ENCODE results near the gene CNIH4.
"Not testable (repeated sequence)": the region's sequence is repeated elsewhere in the genome, so short reads cannot be mapped to it uniquely, and the experiment has no call there.

Gene CNIH4

DNA sequence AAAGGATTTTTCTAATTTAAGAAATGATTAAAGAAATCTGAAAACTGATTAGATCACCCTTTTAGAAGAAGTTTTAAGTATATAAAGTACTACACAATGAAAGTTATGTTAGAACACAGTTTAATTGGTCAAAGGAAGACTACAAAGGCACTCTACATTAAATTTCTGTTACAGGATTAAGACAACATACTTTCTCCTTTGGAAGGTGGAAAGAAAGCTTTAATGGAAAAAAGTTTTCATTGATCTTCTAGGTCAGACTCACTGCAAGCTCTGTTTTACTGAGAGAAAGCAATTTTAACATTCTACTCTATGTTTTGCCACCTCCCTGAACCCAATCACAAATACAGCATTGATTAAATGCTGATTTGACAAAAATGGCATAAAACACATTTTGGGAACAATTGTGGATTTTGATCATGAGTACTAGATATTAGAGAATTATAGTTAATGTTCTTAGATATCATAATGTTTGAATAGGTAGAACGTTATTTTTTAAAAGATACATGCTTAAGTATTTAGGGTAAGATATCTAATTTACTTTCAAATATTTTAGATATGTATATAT lies 45.9 kb downstream of the CNIH4 start:
- DNase-seq, result no peak

DNA sequence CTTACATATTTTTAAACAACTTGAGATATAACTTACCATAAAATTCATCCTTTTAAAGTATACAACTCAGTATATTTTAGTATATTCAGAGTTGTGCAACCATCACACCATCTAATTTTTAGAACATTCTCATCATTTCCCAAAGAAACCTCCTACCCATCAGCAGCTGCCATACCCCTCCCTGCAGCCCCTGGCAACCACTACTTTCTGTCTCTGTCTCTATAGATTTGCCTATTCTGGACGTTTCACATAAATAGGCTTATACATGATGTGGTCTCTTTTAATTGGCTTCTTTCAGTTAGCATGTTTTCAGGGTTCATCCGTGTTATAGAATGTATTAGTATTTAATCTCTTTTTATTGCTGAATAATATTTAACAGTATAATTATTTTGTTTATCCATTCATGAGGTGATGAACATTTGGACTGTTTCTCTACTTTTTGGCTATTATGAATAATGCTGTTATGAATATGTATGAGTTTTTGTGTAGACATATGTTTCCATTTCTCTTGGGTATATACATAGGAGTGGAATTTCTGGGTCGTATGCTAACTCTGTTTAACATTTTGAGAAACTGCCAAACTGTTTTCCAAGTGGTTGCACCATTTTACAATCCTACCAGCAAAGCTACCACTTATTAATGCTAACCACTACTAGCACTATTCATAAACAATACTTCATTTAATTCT lies 48.4 kb downstream of the CNIH4 start:
- no peak for DNase-seq

DNA sequence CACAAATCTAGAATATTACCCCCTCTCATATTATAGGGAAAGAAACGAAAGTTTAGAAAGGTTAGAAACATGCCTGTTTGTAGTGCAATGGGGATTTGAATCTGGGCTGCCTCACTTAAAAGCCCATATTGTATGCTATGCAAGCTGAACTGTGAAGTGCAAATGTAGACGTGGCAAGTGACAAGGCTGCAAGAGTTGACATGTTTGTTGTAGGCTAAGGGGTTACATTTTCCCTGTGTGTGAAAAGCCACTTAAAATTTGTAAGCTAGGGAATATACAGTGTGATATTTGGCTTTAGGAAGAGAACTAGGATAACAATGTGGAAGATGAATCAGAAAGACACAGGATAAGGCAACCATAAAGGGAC lies 48.9 kb downstream of the CNIH4 start:
- DNase-seq, result no peak

DNA sequence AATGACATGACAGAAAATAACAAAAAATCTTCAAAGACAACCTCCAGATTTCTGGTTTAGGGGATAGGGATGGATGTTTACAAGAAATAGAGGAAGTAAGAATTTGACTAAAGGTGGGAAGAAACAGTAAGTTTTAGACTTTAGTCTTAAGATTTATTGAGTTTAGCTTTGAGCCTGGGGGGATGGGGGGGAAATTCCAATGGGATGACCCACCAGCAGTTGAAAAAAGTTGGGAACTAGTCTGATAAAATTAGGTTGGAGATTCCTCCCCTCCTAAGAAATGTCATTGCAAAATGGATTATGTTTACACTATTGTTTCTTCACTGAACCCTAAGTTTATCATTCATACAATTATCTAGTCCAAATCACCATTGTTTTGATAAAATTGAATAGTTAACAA lies 49.5 kb downstream of the CNIH4 start:
- no peak for DNase-seq

DNA sequence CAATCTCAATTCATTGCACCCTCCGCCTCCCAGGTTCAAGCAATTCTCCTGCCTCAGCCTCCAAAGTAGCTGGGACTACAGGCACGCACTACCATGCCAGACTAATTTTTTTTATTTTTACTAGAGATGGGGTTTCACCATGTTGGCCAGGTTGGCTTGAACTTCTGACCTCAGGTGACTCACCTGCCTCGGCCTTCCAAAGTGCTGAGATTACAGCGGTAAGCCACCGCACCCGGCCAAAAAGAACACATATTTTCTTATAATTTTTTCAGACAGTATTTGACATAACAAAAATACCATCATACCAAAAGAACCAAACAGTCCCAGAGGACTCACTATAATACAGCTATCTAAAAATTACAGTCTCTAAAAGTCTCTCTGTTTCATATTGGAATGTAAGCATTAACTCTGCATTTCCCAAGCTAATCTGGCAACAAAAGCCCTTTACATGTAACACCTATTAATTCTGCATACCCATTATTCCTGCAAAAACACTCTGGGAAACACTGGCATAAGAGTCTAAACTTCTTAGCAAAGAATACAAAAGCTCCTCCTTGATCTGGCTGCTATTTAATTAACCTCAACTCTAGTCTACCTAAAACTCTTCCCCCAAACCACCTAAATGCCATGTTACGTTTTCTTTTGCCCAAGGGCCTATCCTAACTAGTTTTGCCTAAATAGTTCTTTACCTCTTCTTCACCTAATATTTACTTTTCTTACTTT lies 51.1 kb downstream of the CNIH4 start:
- no peak for DNase-seq

DNA sequence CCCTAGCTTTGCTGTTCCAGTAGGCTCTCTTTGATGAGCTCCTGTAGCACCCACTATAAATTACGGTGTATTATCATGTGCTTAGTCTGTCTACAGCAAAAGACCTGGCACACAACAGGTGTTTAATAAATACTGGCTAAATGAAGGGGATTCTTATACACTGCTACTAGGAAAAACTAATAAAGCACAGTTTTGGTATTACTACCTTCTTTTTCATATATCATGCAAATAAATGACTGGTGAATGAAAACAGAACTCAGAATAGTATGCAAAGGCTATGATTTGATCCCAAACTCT lies 51.6 kb downstream of the CNIH4 start:
- DNase-seq, result no peak

DNA sequence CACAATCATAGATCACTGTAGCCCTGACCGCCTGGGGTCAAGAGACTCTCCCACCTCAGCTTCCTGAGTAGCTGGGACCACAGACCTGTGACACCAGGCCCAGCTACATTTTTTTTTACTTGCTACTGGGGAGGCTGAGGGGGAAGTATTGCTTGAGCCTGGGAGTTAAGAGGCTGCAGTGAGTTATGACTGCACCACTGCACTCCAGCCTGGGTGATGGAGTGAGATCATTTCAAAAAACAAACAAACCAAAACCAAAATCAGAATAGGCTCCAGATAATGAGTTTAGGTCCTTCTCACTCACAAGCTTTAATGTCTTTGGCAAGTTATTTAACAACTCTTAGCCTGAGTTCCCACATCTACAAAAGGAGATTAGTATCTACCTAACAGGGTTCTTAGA lies 55.1 kb downstream of the CNIH4 start:
- DNase-seq, result no peak

DNA sequence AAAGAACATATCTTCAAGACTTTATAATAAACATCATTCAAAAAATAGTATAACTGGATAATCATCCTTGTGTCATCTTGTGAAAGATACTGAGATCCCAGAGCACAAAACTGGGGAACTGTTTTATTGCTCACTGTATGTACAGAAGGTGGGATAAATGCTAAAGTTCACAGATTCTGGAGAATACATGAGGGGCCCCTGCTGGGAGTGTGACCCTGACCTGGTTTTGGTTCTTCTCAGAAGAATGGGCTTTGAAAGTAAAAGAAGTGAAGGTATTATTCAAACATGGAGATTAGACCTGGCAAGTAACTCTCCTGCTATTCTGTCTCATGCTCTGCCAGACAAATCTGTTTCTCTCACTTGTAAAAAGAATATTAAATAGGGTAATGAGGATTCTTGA lies 63.4 kb downstream of the CNIH4 start:
- no peak for DNase-seq

DNA sequence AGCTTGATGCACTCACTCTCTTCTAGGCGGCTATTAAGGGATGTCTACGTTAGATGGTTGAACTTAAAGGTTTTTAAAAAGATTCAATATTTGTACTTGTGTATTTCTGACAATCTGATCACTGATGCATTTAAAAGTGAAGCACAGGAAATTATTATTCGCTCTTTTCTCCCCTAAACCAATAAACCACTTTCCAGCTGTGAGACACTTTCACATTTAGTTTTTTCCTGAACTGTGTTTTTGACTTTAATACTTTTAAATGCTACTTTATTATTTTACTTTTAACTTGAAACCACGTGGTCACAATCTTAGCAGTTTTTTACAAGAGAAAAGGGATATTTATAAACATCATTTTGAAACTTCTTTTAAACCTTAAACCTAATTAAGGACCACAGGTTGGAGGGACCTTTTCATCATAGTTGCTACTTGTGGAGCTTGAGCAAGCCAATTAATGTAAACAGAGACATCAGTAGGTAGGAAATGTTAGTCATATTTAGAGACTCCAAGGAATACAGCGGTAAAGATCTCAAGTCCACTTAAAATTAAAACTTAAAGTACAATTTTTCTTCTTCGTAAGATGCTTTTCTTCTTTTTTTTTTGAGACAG lies 68.7 kb downstream of the CNIH4 start:
- no peak for DNase-seq

DNA sequence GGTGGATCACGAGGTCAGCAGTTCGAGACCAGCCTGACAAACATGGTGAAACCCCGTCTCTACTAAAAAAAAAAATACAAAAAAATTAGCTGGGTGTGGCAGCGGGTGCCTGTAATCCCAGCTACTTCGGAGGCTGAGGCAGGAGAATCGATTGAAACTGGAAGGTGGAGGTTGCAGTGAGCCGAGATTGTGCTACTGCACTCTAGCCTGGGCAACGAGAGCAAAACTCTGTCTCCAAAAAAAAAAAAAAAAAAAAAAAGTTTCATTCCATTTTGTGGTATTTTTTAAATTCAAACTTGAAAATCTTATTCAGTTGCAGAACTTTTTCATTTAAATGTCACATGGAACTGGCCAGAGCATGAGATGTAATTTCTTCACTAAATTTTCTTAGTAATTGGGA lies 70.2 kb downstream of the CNIH4 start:
- not testable (repeated sequence) for DNase-seq

DNA sequence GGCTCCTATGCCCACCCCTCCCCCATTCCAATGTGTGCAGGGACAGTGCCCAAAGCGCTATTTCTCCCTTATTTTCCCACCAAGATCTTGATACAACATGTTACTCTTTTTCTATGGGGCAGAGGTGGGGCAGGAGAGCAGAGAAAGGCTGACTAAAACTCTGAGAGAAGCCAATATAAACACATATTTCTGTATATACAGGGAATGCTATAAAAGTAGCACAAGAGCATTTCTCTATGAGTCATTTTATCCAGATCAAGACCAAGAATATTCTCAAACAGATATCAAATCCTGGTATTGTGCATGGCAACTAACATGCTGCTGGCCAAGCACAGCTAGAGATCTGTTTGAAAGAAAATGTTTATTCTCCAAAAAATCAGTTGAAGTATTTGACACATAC lies 70.7 kb downstream of the CNIH4 start:
- DNase-seq, result no peak

DNA sequence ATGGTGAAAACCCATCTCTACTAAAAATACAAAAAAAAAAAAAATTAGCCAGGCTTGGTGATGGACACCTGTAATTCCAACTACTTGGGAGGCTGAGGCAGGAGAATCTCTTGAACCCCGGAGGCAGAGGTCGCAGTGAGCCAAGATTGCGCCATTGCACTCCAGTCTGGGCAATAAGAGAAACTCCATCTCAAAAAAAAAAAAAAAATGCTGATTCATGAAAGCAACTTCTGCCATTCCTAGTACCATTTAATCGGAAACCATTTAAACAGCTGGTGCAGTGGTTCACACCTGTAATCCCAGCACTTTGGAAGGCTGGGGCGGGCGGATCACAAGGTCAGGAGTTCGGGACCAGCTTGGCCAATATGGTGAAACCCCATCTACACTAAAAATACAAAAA lies 72.0 kb downstream of the CNIH4 start:
- DNase-seq, result not testable (repeated sequence)
